HepG2 (cell line): Measurements from ENCODE around the gene NTN4. TPM values are rescaled to one million over a fixed set of nuclear protein-coding genes. Genes with fewer than 3 reads are reported as not detected.

Experiments used
- ATF7-NPFF ChIP-seq: sonication (generic); formaldehyde crosslinking; IDR thresholded peaks from 2 replicates; pipeline ENCODE4 v1.8.1; 2023; ENCODE audit warnings: mild to moderate bottlenecking, low read depth, missing genetic modification reagents, moderate library complexity
- HOXA3 ChIP-seq: sonication (generic); formaldehyde crosslinking; IDR thresholded peaks from 2 replicates; pipeline ENCODE4 v1.5.0; 2020; ENCODE audit warnings: missing genetic modification reagents
- MIER2 ChIP-seq: IDR thresholded peaks from 2 replicates; pipeline ENCODE4 v1.6.1; 2016; ENCODE audit warnings: missing biosample characterization, missing genetic modification reagents
- MIXL1 ChIP-seq: IDR thresholded peaks from 2 replicates; pipeline ENCODE4 v1.6.1; 2016
- TARDBP ChIP-seq: sonication (generic); formaldehyde crosslinking; IDR thresholded peaks from 2 replicates; pipeline ENCODE4 v1.8.0; 2022; ENCODE audit warnings: mild to moderate bottlenecking, missing genetic modification reagents
- ZKSCAN8 ChIP-seq: IDR thresholded peaks from 2 replicates; pipeline ENCODE4 v1.6.1; 2016; ENCODE audit warnings: borderline replicate concordance, missing genetic modification reagents, missing compliant biosample characterization
- ZNF12 ChIP-seq: sonication (generic); formaldehyde crosslinking; IDR thresholded peaks from 2 replicates; pipeline ENCODE4 v1.5.0; 2020; ENCODE audit warnings: missing genetic modification reagents
- ZNF292 ChIP-seq: sonication (generic); formaldehyde crosslinking; IDR thresholded peaks from 2 replicates; pipeline ENCODE4 v1.8.1; 2022; ENCODE audit warnings: mild to moderate bottlenecking, low read depth, missing genetic modification reagents, borderline replicate concordance
- ZNF33B ChIP-seq: sonication (generic); formaldehyde crosslinking; IDR thresholded peaks from 2 replicates; pipeline ENCODE4 v1.5.1; 2020; ENCODE audit warnings: mild to moderate bottlenecking, missing genetic modification reagents
- ZNF737 ChIP-seq: sonication (generic); formaldehyde crosslinking; IDR thresholded peaks from 2 replicates; pipeline ENCODE4 v1.5.0; 2020; ENCODE audit warnings: missing genetic modification reagents, mild to moderate bottlenecking, borderline replicate concordance
- ZSCAN21 ChIP-seq: sonication (generic); formaldehyde crosslinking; IDR thresholded peaks from 2 replicates; pipeline ENCODE4 v1.8.0; 2022; ENCODE audit warnings: mild to moderate bottlenecking, missing genetic modification reagents, moderate library complexity, borderline replicate concordance
- polyA plus RNA-seq, 8 experiments: library from polyadenylated mRNA; depleted of rRNA in 3 of 8; stranded (reverse) in 7 of 8; unstranded in 1 of 8; fragments of >200 nt; fragmentation: Illumina TruSeq in 4 of 8; extraction: Trizol in 4 of 8; gene quantifications; 2 replicates each; pipeline versions ENCODE4 v1.2.1 to v1.2.3, GENCODE V29; 2011 to 2016; ENCODE audit warnings: low read depth in 4 of 8, missing spikeins in 1 of 8, mixed read lengths in 1 of 8; ENCODE audit not compliant: insufficient read depth in 1 of 8
- total RNA-seq, 5 experiments: library from RNA; depleted of rRNA; stranded (reverse); fragments of >200 nt; fragmentation: Illumina TruSeq; extraction: Trizol; gene quantifications; 2 replicates each; pipeline ENCODE4 v1.2.3, GENCODE V29; 2016; ENCODE audit warnings: low read depth in 1 of 5
- TF ChIP-seq, protein P1 (sequence below): sonication (generic); formaldehyde crosslinking; IDR thresholded peaks from 2 replicates; pipeline ENCODE4 v1.9.0; 2021; ENCODE audit warnings: missing genetic modification reagents, borderline replicate concordance
- TF ChIP-seq, protein P2 (sequence below): sonication (generic); formaldehyde crosslinking; IDR thresholded peaks from 2 replicates; pipeline ENCODE4 v1.9.0; 2022; ENCODE audit warnings: missing genetic modification reagents, mild to moderate bottlenecking, borderline replicate concordance
- TF ChIP-seq, protein P3 (sequence below): sonication (generic); formaldehyde crosslinking; IDR thresholded peaks from 2 replicates; pipeline ENCODE4 v1.8.0; 2023; ENCODE audit warnings: mild to moderate bottlenecking, missing genetic modification reagents
- TF ChIP-seq, protein P4 (sequence below): sonication (generic); formaldehyde crosslinking; IDR thresholded peaks from 2 replicates; pipeline ENCODE4 v1.8.0; 2022; ENCODE audit warnings: missing genetic modification reagents, low read depth, mild to moderate bottlenecking, borderline replicate concordance
- TF ChIP-seq, protein P5 (sequence below): sonication (generic); formaldehyde crosslinking; IDR thresholded peaks from 2 replicates; pipeline ENCODE4 v1.5.0; 2020; ENCODE audit warnings: mild to moderate bottlenecking, missing genetic modification reagents, moderate library complexity
- TF ChIP-seq, protein P6 (sequence below): sonication (generic); formaldehyde crosslinking; IDR thresholded peaks from 2 replicates; pipeline ENCODE4 v1.4.0; 2020; ENCODE audit warnings: missing genetic modification reagents

The NTN4 gene
- total and polyA plus RNA-seq, 2 of the 13 experiments (the other 11 are each of a cell fraction or from before 2014, with no cell fraction given) = 7.8 to 11.5 TPM

DNA sequence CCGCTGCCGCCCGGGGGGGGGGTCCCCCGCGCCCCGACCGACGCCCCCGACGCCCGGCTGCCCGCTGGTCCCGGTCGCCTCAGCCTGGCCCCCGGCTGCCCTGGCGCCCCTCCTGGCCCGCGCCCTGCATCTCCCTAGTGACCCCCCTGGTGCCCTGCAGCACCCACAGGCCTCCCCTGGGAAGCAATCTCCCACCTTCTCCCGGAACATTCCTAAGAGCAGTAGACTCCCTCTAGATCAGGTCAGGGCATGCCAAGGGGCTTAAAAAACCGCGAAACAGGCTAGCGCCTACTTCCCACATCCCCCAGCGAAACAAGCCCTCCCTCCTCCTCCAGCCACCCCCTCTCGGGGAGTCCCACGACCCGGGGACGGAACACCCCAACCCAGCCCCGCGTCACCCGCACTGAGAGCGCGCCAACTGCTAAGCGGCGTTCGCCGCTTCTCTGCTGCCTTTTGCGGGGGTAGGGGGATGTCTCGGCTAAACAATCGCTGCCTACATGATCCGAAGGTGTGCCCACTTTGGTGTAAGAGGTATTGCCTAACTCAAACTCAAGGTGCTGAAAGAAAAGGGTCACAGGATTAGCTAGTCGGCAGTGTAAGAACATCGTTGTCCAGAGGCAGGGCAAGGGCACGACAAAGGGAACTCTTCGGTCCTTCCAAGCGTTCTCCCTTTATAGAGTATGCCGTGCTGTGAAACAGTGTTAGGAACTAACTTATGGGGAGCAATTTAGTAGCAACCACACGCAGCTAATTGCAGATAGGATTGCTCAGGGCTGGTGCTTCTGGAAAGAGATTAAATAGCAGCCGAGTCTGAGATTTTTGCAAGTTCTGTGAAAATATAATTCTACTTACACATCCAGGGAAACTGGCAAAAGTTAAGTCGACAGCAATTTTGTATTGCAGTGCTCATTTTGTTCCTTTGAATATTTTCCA lies 619 bp upstream of the NTN4 start (continued):
- no peak for TF ChIP-seq ATF7-NPFF (CRISPR knock-in tag)
- TF ChIP-seq, protein P1, sequence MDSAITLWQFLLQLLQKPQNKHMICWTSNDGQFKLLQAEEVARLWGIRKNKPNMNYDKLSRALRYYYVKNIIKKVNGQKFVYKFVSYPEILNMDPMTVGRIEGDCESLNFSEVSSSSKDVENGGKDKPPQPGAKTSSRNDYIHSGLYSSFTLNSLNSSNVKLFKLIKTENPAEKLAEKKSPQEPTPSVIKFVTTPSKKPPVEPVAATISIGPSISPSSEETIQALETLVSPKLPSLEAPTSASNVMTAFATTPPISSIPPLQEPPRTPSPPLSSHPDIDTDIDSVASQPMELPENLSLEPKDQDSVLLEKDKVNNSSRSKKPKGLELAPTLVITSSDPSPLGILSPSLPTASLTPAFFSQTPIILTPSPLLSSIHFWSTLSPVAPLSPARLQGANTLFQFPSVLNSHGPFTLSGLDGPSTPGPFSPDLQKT = no peak
- peak; percentile 31; the same call in 1 of the 2 replicates for TF ChIP-seq TARDBP (CRISPR knock-in tag)
- TF ChIP-seq ZNF33B (CRISPR knock-in tag) = 0 out of 2 replicates have a peak, but pooled peaks have one; percentile 6
- no peak for TF ChIP-seq ZNF737 (CRISPR knock-in tag)
- TF ChIP-seq HOXA3 (CRISPR knock-in tag) = no peak
- peak; percentile 59; the same call in 1 of the 2 replicates for TF ChIP-seq ZSCAN21 (CRISPR knock-in tag)
- TF ChIP-seq MIXL1 (CRISPR knock-in tag) = no peak
- TF ChIP-seq, protein P2, sequence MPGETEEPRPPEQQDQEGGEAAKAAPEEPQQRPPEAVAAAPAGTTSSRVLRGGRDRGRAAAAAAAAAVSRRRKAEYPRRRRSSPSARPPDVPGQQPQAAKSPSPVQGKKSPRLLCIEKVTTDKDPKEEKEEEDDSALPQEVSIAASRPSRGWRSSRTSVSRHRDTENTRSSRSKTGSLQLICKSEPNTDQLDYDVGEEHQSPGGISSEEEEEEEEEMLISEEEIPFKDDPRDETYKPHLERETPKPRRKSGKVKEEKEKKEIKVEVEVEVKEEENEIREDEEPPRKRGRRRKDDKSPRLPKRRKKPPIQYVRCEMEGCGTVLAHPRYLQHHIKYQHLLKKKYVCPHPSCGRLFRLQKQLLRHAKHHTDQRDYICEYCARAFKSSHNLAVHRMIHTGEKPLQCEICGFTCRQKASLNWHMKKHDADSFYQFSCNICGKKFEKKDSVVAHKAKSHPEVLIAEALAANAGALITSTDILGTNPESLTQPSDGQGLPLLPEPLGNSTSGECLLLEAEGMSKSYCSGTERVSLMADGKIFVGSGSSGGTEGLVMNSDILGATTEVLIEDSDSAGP = 0 out of 2 replicates have a peak, but pooled peaks have one; percentile 28
- TF ChIP-seq ZNF292 = peak; percentile 63; the same call in 1 of the 2 replicates
- 0 out of 2 replicates have a peak, but pooled peaks have one; percentile 63 for TF ChIP-seq ZNF12 (CRISPR knock-in tag)
- TF ChIP-seq, protein P3, sequence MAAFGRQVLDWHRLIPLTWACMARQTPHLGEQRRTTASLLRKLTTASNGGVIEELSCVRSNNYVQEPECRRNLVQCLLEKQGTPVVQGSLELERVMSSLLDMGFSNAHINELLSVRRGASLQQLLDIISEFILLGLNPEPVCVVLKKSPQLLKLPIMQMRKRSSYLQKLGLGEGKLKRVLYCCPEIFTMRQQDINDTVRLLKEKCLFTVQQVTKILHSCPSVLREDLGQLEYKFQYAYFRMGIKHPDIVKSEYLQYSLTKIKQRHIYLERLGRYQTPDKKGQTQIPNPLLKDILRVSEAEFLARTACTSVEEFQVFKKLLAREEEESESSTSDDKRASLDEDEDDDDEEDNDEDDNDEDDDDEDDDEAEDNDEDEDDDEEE (CRISPR knock-in tag) = no peak
- TF ChIP-seq, protein P4, sequence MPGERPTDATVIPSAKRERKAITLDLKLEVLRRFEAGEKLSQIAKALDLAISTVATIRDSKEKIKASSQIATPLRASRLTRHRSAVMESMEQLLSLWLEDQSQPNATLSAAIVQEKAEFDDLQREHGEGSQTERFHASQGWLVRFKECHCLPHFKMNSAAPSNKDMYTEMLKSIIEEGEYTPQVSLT (CRISPR knock-in tag) = no peak
- TF ChIP-seq, protein P5, sequence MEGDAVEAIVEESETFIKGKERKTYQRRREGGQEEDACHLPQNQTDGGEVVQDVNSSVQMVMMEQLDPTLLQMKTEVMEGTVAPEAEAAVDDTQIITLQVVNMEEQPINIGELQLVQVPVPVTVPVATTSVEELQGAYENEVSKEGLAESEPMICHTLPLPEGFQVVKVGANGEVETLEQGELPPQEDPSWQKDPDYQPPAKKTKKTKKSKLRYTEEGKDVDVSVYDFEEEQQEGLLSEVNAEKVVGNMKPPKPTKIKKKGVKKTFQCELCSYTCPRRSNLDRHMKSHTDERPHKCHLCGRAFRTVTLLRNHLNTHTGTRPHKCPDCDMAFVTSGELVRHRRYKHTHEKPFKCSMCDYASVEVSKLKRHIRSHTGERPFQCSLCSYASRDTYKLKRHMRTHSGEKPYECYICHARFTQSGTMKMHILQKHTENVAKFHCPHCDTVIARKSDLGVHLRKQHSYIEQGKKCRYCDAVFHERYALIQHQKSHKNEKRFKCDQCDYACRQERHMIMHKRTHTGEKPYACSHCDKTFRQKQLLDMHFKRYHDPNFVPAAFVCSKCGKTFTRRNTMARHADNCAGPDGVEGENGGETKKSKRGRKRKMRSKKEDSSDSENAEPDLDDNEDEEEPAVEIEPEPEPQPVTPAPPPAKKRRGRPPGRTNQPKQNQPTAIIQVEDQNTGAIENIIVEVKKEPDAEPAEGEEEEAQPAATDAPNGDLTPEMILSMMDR (CRISPR knock-in tag) = peak; percentile 24; the same call in 1 of the 2 replicates
- TF ChIP-seq, protein P6, sequence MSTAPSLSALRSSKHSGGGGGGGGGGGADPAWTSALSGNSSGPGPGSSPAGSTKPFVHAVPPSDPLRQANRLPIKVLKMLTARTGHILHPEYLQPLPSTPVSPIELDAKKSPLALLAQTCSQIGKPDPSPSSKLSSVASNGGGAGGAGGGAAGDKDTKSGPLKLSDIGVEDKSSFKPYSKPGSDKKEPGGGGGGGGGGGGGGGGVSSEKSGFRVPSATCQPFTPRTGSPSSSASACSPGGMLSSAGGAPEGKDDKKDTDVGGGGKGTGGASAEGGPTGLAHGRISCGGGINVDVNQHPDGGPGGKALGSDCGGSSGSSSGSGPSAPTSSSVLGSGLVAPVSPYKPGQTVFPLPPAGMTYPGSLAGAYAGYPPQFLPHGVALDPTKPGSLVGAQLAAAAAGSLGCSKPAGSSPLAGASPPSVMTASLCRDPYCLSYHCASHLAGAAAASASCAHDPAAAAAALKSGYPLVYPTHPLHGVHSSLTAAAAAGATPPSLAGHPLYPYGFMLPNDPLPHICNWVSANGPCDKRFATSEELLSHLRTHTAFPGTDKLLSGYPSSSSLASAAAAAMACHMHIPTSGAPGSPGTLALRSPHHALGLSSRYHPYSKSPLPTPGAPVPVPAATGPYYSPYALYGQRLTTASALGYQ = no peak
- TF ChIP-seq MIER2 (CRISPR knock-in tag) = no peak
- TF ChIP-seq ZKSCAN8 (CRISPR knock-in tag) = no peak
